Tibial nerve (tissue), 4 donors: ENCODE data around the gene FNDC3B. TPM values are rescaled to one million over a fixed set of nuclear protein-coding genes. Genes with fewer than 3 reads are reported as not detected.

Experiments used
- DNase-seq, 2 donors: peaks; one replicate each; pipeline ENCODE4 v3.0.0-alpha.2; 2019; ENCODE audit warnings: low spot score in 2 of 2
- H3K27ac ChIP-seq, 4 donors: fragments of 200-600 bp; sonication (generic) in 3 of 4; one replicate each; pipeline ENCODE4 v1.5.1; 2017 to 2019; ENCODE audit warnings: mild to moderate bottlenecking in 1 of 4
- H3K27me3 ChIP-seq, 2 donors: fragments of 200-600 bp; sonication (generic) in 1 of 2; one replicate each; pipeline versions ENCODE4 v1.5.1 to v1.6.0; 2017 to 2019
- H3K36me3 ChIP-seq, 3 donors: fragments of 200-600 bp; sonication (generic); one replicate each; pipeline ENCODE4 v1.5.1; 2018 to 2019
- H3K4me1 ChIP-seq, 4 donors: fragments of 200-600 bp; sonication (generic) in 3 of 4; one replicate each; pipeline ENCODE4 v1.5.1; 2017 to 2019
- H3K4me3 ChIP-seq, 4 donors: fragments of 200-600 bp; sonication (generic) in 3 of 4; one replicate each; pipeline ENCODE4 v1.5.1; 2017 to 2019; ENCODE audit warnings: mild to moderate bottlenecking in 1 of 4, moderate library complexity in 1 of 4
- H3K9me3 ChIP-seq, 4 donors: fragments of 200-600 bp; sonication (generic) in 3 of 4; one replicate each; pipeline ENCODE4 v1.5.1; 2017 to 2019
- EP300 ChIP-seq, 2 donors: sonication (generic); formaldehyde crosslinking; IDR thresholded peaks; one replicate each; pipeline ENCODE4 v1.6.1; 2017; ENCODE audit warnings: antibody characterized with exemption in 2 of 2, mild to moderate bottlenecking in 1 of 2
- POLR2A ChIP-seq, 2 donors: fragments of 450-650 bp; IDR thresholded peaks; one replicate each; pipeline ENCODE4 v1.6.1; 2017; ENCODE audit warnings: antibody characterized with exemption in 2 of 2, mild to moderate bottlenecking in 2 of 2, moderate library complexity in 2 of 2
- WGBS, 2 donors: methylation state at CpG; one replicate each; pipeline ENCODE4 v1.1.5; 2018; 5-methylcytosine and 5-hydroxymethylcytosine counted together
- total RNA-seq, 4 donors: library from RNA; depleted of rRNA; stranded (reverse); fragments of >200 nt; gene quantifications; one replicate each; pipeline ENCODE4 v1.1.0, GENCODE V29; 2016
- TF ChIP-seq, protein P1 (sequence below), 5 experiments: fragments of 200-600 bp in 3 of 5; fragments of 450-650 bp in 2 of 5; sonication (generic) in 3 of 5; IDR thresholded peaks; one replicate each; pipeline ENCODE4 v1.5.1; 2016 to 2019; ENCODE audit warnings: antibody characterized with exemption in 5 of 5, mild to moderate bottlenecking in 3 of 5, moderate library complexity in 2 of 5

The FNDC3B gene
- total RNA-seq, 4 donors from 2014 or later, result 87.5 to 106 (median 95.7) TPM

- WGBS, 2 donors, result 89 to 91% methylated on average over 3 of the region's 3 CpGs
- H3K4me3 ChIP-seq, result no peak overlapping the region
- no peaks in the 10 kb centered on the region for H3K9me3 ChIP-seq
- peaks cover 0 to 44% (median 18%) of the 10 kb centered on the region in 4 donors for H3K4me1 ChIP-seq
- DNase-seq, result no peak
- TF ChIP-seq POLR2A (IDR thresholded peaks at IDR 0.05) (no peak), EP300 (IDR thresholded peaks at IDR 0.05) (no peak)
- TF ChIP-seq, protein P1, sequence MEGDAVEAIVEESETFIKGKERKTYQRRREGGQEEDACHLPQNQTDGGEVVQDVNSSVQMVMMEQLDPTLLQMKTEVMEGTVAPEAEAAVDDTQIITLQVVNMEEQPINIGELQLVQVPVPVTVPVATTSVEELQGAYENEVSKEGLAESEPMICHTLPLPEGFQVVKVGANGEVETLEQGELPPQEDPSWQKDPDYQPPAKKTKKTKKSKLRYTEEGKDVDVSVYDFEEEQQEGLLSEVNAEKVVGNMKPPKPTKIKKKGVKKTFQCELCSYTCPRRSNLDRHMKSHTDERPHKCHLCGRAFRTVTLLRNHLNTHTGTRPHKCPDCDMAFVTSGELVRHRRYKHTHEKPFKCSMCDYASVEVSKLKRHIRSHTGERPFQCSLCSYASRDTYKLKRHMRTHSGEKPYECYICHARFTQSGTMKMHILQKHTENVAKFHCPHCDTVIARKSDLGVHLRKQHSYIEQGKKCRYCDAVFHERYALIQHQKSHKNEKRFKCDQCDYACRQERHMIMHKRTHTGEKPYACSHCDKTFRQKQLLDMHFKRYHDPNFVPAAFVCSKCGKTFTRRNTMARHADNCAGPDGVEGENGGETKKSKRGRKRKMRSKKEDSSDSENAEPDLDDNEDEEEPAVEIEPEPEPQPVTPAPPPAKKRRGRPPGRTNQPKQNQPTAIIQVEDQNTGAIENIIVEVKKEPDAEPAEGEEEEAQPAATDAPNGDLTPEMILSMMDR (IDR thresholded peaks at IDR 0.05), result no peak
- H3K36me3 ChIP-seq, result no peaks in the 10 kb centered on the region
- H3K27ac ChIP-seq, result no peak overlapping the region
- H3K27me3 ChIP-seq, result no peaks in the 10 kb centered on the region
Measured at GRCh38 chr3:172148702-172149565, 109.6 kb downstream of the FNDC3B start.

DNA sequence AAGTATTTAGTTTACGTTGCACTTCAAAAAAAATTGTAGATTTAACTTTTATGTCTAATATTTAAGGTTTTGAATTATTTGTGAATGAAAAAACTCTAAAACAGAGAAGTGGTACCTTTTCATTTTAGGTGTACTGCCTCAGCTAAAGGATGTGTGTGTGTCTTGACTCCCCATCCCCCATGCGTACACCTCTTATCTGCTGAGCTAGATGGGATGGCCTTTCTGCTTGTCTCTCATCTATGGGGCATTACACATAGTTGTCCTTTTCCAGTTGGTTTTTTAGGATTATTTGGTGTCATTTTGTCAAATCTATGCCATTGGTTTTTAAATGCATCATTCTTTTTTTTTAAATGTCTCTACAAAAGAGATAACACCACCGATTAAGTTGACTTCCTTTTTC lies 110.9 kb downstream of the FNDC3B start:
- no peak for TF ChIP-seq EP300 (IDR thresholded peaks at IDR 0.05)
- Histone ChIP-seq H3K27ac (no peak overlapping the region), H3K9me3 (no peaks in the 10 kb centered on the region), H3K4me3 (no peak overlapping the region), H3K4me1 (peaks cover 0 to 45% (median 19%) of the 10 kb centered on the region in 4 donors), H3K27me3 (no peaks in the 10 kb centered on the region), H3K36me3 (no peaks in the 10 kb centered on the region)
- no peak for DNase-seq
- 91 to 95% methylated on average over 3 of the region's 3 CpGs for WGBS, 2 donors

- no peak for DNase-seq
- TF ChIP-seq, protein P1 (IDR thresholded peaks at IDR 0.05), result no peak
- TF ChIP-seq EP300 (IDR thresholded peaks at IDR 0.05) (no peak), POLR2A (IDR thresholded peaks at IDR 0.05) (no peak)
- Histone ChIP-seq H3K9me3 (no peaks in the 10 kb centered on the region), H3K36me3 (no peaks in the 10 kb centered on the region), H3K4me1 (peaks cover 0 to 51% (median 20%) of the 10 kb centered on the region in 4 donors), H3K4me3 (no peak overlapping the region), H3K27ac (no peak overlapping the region), H3K27me3 (no peaks in the 10 kb centered on the region)
- WGBS, 2 donors, result 70 to 78% methylated on average over 5 of the region's 5 CpGs
Measured at GRCh38 chr3:172150913-172151650, 111.7 kb downstream of the FNDC3B start.

DNA sequence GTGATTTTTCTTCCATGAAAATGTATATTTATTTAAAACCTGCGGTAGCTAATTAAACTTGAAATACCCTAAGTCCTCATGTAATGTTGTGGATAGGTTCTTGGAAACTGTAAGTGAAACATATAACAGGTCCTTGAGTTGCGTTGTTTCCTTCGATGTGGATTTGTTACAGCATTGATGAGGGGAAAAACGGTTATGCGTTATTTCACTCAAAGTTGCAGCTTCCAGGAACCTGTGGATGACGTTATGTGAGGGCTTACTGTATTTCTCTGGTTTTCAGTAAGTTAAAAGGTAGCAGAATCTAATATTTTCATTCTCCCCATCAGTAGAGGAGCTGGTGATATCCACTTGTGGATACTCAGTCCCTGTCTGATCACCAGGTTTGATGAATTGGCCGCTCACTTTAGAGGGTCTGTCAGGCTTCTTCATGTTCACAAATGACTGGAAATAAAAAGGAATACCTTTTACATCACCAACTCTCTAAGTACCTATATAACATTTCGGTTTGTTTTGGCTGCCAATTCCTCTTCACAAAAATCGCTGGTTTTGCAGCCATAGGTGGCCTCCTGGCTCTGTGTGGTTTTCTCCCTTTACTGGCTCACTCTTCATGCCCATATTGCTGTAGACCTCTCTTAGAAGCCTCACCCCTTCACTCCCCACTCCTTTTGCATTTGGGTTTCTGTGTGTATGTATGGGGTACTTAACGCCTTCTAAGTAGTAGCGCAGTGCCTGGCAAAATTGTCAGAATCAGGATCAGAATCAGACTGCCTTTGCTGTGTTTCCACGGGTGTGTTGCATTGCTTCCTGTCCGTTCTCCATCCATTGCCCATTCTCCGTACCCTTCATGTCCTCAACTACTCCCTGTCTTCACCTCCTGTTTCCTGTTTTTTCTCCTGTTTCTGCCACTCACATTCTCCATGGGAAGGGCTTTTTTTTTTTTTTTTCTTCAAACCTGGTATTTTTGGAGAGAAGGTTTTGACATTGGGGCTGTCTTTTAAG lies 112.6 kb downstream of the FNDC3B start:
- Histone ChIP-seq H3K4me3 (no peak overlapping the region), H3K4me1 (peaks cover 0 to 60% (median 23%) of the 10 kb centered on the region in 4 donors)

More for the DNA sequence above, 112.6 kb downstream of the FNDC3B start:
- H3K27ac ChIP-seq, result peak overlapping the region in 3 of 4 donors; percentile 73 to 92 (median 88)
- no peak for DNase-seq
- TF ChIP-seq, protein P1 (IDR thresholded peaks at IDR 0.05), result no peak
- TF ChIP-seq EP300 (IDR thresholded peaks at IDR 0.05) (no peak), POLR2A (IDR thresholded peaks at IDR 0.05) (no peak)
- no peaks in the 10 kb centered on the region for H3K36me3 ChIP-seq
- 81 to 91% methylated on average over 14 of the region's 14 CpGs for WGBS, 2 donors
- H3K27me3 ChIP-seq, result no peaks in the 10 kb centered on the region
- no peaks in the 10 kb centered on the region for H3K9me3 ChIP-seq
